CD4-positive, alpha-beta T cell treated with Interleukin-1 beta for 1 hour (primary cell): ENCODE measurements around the gene IQCF2.
"Not testable (repeated sequence)": the region's sequence is repeated elsewhere in the genome, so short reads cannot be mapped to it uniquely, and the experiment has no call there.

Experiments used
- DNase-seq, 2 donors: peaks; one replicate each; pipeline ENCODE4 v3.0.0-alpha.2; 2020 to 2022

IQCF2 gene

GRCh38 chr3:51860703-51861665, at the start of gene IQCF2:
Gene IQCF2, plus strand, starts transcription at chr3:51861615. Its CDS starts 52 bp downstream, at chr3:51861667.
- DNase-seq: no peak

DNA sequence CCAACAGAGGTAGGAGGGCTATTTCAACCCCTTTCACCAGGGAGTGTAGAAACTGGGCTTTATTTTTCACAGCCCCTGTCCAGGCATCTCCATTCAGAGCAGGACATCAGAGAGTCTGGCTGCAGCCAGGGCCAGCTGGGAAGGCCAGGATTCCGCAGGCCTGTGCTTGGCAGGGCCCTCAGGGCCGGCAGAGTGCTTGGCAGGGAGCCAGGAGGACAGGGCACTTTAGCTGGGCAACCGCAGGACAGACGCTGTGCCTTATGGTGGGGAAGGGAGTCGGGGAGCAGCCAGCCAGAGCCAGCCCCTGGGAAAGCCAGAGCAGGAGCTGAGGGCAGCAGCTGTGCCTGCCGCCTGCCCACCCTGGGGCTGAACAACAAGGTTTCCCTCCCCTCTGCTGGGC, 47.9 kb upstream of the IQCF2 start:
- no peak for DNase-seq

- no peak for DNase-seq
Measured at GRCh38 chr3:51814034-51814433, 47.4 kb upstream of the IQCF2 start.

- no peak for DNase-seq
Measured at GRCh38 chr3:51815614-51816013, 45.8 kb upstream of the IQCF2 start.

- DNase-seq: no peak
Measured at GRCh38 chr3:51816723-51817122, 44.7 kb upstream of the IQCF2 start.

DNA sequence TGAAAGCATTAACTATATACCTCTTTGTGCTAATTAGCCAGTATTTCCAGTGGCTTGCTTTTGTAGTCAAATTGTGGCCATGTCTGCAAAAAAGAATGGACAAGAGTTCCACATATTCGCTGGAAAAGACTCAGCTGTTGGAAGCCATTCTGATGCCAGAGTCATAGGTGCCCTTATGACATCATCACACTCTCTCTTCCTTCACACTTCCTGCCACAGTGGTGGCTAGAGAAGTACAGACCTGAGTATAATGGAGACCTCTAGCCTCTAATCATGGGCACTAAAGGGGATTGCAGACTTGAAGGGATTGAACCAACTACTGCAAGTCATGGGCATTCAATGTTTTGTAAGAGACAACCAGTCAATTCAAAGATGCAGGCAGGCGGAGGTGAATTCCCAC, 44.0 kb upstream of the IQCF2 start:
- DNase-seq: no peak

GRCh38 chr3:51819151-51819550, 42.3 kb upstream of the IQCF2 start:
- DNase-seq: no peak

GRCh38 chr3:51819709-51820406, 41.6 kb upstream of the IQCF2 start:
- no peak for DNase-seq

DNA sequence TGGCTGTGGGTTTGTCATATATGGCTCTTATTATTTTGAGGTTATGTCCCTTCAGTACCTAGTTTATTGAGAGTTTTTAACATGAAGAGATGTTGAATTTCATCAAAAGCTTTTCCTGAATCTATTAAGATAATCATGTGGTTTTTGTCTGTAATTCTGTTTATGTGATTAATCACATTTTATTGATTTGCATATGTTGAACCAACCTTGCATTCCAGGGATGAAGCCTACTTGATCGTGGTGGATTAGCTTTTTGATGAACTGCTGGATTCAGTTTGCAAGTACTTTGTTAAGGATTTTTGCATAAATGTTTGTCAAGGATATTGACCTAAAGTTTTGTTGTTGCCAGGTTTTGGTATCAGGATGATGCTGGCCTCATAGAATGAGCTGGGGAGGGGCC, 33.1 kb upstream of the IQCF2 start:
- DNase-seq: no peak

DNA sequence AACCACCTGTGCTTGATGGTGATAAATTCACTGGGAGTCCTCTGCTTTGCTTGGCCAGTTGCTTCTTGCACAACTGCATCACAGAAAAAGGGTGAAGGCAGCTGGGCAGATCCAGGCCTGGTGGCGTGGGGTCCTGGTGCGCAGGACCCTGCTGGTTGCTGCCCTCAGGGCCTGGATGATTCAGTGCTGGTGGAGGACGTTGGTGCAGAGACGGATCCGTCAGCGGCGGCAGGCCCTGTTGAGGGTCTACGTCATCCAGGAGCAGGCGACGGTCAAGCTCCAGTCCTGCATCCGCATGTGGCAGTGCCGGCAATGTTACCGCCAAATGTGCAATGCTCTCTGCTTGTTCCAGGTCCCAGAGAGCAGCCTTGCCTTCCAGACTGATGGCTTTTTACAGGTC, 31.1 kb upstream of the IQCF2 start:
- no peak for DNase-seq

DNA sequence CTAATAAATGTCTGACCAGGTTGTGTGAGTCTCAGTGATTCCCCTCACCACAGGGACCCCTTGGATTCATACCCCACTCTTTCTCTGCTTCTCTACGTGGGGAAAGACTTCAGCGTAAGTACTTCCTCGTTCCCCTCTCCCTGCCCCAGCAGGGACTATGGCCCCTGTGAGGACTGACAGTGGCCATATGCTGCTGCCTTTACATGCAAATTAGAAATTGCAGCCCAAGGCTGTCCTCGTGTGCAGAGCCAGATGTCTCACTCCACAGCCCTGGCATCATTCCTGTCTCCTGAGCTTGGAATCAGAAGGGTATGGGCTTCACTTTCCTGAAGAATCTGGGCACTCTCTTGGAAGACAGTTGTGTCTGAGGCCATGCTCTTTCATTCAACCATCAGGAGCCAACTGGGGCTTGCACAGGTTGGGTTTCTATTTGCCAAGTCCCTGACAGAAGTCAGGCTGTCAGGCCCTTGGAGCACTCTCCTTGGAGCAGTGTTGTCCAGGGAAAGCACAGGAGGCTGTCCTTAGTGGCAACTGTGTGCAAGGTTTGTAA, 30.5 kb upstream of the IQCF2 start:
- no peak for DNase-seq

- no peak for DNase-seq
Measured at GRCh38 chr3:51836606-51837005, 24.8 kb upstream of the IQCF2 start.

GRCh38 chr3:51845129-51845528, 16.3 kb upstream of the IQCF2 start:
- DNase-seq: no peak

GRCh38 chr3:51855411-51855810, 6.0 kb upstream of the IQCF2 start:
- DNase-seq: not testable (repeated sequence)

GRCh38 chr3:51862886-51863285, 1.5 kb downstream of the IQCF2 start:
- no peak for DNase-seq

DNA sequence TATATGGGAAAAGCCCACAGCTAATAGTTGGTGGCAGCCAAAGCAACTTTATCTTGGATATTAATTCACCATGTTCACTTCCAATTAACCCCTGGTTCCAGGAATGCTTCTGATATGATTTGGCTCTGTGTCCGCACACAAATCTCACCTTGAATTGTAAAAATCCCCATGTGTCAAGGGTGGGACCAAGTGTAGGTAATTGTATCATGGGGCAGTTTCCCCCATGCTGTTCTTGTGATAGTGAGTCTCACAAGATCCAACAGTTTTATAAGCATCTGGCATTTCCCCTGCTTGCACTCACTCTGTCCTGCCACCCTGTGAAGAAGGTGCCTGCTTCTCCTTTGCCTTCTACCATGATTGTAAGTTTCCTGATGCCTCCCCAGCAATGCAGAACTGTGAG, 7.5 kb downstream of the IQCF2 start:
- DNase-seq: not testable (repeated sequence)

DNA sequence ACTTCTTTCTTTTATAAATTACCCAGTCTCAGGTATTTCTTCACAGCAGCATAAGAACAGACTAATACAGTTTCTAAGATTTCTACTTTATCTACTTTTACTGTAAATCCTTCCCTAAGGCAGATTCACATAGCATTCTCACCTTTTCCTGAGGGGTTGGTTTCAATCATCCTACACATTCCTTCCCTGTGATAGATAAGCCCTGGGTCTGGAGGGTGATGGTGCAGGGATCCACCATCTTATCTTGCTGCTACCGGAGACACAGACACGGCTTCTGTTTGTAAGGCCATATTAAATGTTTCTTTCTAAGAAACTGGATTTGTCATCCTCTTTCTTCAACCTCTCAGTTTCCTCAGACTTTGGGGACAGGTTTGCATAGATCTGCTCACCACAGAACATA, 7.9 kb downstream of the IQCF2 start:
- DNase-seq: no peak

DNA sequence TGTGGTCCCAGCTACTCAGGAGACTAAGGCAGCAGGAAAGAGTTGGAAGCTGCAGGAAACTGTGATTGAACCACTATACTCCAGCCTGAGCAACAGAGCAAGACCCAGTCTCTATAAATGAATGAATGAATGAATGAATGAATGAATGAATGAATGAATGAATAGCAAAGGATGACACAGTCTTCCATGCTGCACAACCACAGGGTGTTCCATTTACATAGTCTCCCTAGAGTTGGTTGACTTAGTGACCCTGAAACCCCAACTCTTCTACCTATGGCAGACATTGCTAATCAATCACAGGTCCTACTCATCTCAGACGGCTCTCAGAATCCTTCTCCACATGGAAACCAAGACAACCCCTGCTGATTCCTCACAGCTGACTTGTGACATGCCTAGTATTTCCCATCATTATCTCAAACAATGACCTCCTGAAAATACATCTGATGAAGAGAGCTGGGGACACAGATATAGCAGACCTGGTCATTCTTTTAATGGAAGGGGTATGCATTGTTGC, 11.9 kb downstream of the IQCF2 start:
- no peak for DNase-seq

DNA sequence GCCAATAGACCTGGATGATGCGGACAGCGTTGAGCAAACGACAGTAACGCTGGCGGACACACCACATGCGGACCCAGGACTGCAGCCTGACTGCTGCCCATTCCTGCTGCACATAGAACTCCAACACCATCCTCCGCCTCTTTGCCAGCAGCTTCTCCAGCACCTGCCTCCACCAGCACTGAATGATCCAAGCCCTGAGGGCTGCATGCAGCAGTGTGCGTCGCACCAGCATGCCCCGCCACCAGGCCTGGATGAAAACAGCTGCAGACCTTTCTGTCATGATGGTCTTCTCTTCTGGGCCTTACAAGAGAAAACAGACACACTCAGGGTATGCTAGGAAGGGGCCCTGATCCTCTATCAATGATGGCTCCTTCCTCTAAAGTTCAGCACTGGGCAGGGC, 12.5 kb downstream of the IQCF2 start:
- no peak for DNase-seq

GRCh38 chr3:51874411-51874810, 13.0 kb downstream of the IQCF2 start:
- DNase-seq: no peak

GRCh38 chr3:51874889-51875288, 13.5 kb downstream of the IQCF2 start:
- DNase-seq: no peak

GRCh38 chr3:51875501-51875900, 14.1 kb downstream of the IQCF2 start, which contains the start of gene IQCF5:
Gene IQCF5, minus strand, starts transcription at chr3:51875601. Its CDS starts 70 bp downstream, at chr3:51875531.
- no peak for DNase-seq

DNA sequence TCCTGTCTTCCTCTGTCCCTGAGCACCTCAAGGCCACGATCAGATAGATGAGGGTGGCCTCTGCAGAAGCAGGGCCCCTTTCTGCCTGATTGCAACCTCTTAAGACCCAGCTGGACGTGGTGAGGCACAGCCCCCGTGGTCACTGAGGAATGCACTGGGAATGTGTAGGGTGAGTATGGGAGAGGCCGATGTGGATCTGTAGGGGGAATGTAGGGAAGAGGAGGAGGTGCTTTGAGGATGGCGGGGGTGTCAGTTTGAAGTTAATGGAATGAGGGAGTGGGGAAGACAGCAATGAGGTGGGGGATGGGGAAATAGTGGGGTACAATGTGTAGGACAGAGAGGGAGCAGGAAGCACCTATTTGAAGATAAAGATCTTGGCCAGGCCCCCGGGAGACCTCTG, 14.8 kb downstream of the IQCF2 start:
- DNase-seq: no peak

GRCh38 chr3:51879937-51880336, 18.5 kb downstream of the IQCF2 start:
- no peak for DNase-seq
